IMR-90 (cell line): ENCODE measurements around the gene PTTG1IP2. TPM values are rescaled to one million over a fixed set of nuclear protein-coding genes. Genes with fewer than 3 reads are reported as not detected.

Source experiments
- ATAC-seq: fragments of 200-7000 bp; cut with Tn5 transposase; 2 replicates; pipeline ENCODE4 v1.9.1; 2020; ENCODE audit warnings: low read depth, mild to moderate bottlenecking, moderate library complexity
- BruUV-seq: library from RNA; stranded (reverse); fragments of 400-500 nt; replicated peaks from 2 replicates; lab custom pipeline; 2021; lab: Mats Ljungman, UMichigan
- CTCF ChIA-PET: fragments of 300-600 bp; formaldehyde crosslinking; extraction: SDS; loops from one replicate; lab custom pipeline; 2021; ENCODE audit warnings: antibody characterized with exemption; lab: Yijun Ruan, JAX
- POLR2A ChIA-PET: fragments of 300-600 bp; sonication (Branson Sonifier 250); formaldehyde crosslinking; loops from one replicate; lab custom pipeline; 2022; ENCODE audit warnings: antibody characterized with exemption; ENCODE audit not compliant: unreplicated experiment; lab: Charles Lee
- DNase-seq: peaks from one replicate; pipeline ENCODE4 v3.0.0; 2013
- H2AFZ ChIP-seq: replicated peaks from 2 replicates; pipeline ENCODE3; 2013; ENCODE audit warnings: low read length, mild to moderate bottlenecking; ENCODE audit not compliant: poor library complexity
- H2AK5ac ChIP-seq: 2 replicates; pipeline ENCODE4 v1.6.1; 2013; ENCODE audit warnings: low read depth, low read length, inconsistent platforms
- H2AK9ac ChIP-seq: replicated peaks from 2 replicates; pipeline ENCODE3; 2013; ENCODE audit warnings: mild to moderate bottlenecking, low read depth, low read length, moderate library complexity; ENCODE audit not compliant: poor library complexity
- H2BK120ac ChIP-seq: 2 replicates; pipeline ENCODE4 v1.6.1; 2013; ENCODE audit warnings: low read depth, low read length, inconsistent platforms
- H2BK15ac ChIP-seq: 3 replicates; pipeline ENCODE4 v1.6.1; 2013; ENCODE audit warnings: low read depth, low read length, inconsistent platforms
- H2BK20ac ChIP-seq: 2 replicates; pipeline ENCODE4 v1.6.1; 2013; ENCODE audit warnings: low read depth, mild to moderate bottlenecking, inconsistent platforms, low read length, moderate library complexity
- H2BK5ac ChIP-seq: 2 replicates; pipeline ENCODE4 v1.6.1; 2013; ENCODE audit warnings: mild to moderate bottlenecking, low read depth, low read length, inconsistent platforms; ENCODE audit not compliant: poor library complexity, severe bottlenecking
- H3K14ac ChIP-seq: replicated peaks from 2 replicates; pipeline ENCODE4 v1.6.1; 2013; ENCODE audit warnings: low read depth, low read length, inconsistent platforms
- H3K18ac ChIP-seq: 2 replicates; pipeline ENCODE4 v1.6.1; 2013; ENCODE audit warnings: low read depth, low read length, control low read depth
- H3K23ac ChIP-seq: 2 replicates; pipeline ENCODE4 v1.6.1; 2013; ENCODE audit warnings: low read depth, low read length, inconsistent platforms
- H3K27ac ChIP-seq: 2 replicates; pipeline ENCODE4 v1.5.1; 2013; ENCODE audit warnings: mild to moderate bottlenecking, control low read depth, low read length; ENCODE audit not compliant: insufficient read depth
- H3K27me3 ChIP-seq: 2 replicates; pipeline ENCODE4 v1.6.1; 2013; ENCODE audit warnings: low read length; ENCODE audit not compliant: control insufficient read depth, insufficient read depth
- H3K36me3 ChIP-seq: 2 replicates; pipeline ENCODE4 v1.6.1; 2013; ENCODE audit warnings: low read length, mixed read lengths; ENCODE audit not compliant: control insufficient read depth, insufficient read depth
- H3K4ac ChIP-seq: 2 replicates; pipeline ENCODE4 v1.6.1; 2013; ENCODE audit warnings: low read depth, low read length, inconsistent platforms
- H3K4me1 ChIP-seq: 2 replicates; pipeline ENCODE4 v1.6.1; 2013; ENCODE audit warnings: low read length, mixed read lengths; ENCODE audit not compliant: control insufficient read depth, insufficient read depth
- H3K4me2 ChIP-seq: 2 replicates; pipeline ENCODE4 v1.6.1; 2013; ENCODE audit warnings: low read depth, mild to moderate bottlenecking, control low read depth, low read length, moderate library complexity
- H3K4me3 ChIP-seq: 2 replicates; pipeline ENCODE4 v1.5.1; 2013; ENCODE audit warnings: low read depth, mild to moderate bottlenecking, control low read depth, low read length, moderate library complexity; ENCODE audit not compliant: insufficient read depth
- H3K56ac ChIP-seq: 2 replicates; pipeline ENCODE4 v1.6.1; 2013; ENCODE audit warnings: low read length, inconsistent platforms; ENCODE audit not compliant: insufficient read depth; ENCODE audit errors: extremely low read depth
- H3K79me1 ChIP-seq, 2 experiments: 2 replicates each; pipeline ENCODE4 v1.6.1; 2013; ENCODE audit warnings: low read length in 2 of 2, inconsistent platforms in 1 of 2, low read depth in 1 of 2
- H3K9ac ChIP-seq: 2 replicates; pipeline ENCODE4 v1.6.1; 2013; ENCODE audit warnings: low read depth, low read length, control low read depth
- H3K9me1 ChIP-seq: 2 replicates; pipeline ENCODE4 v1.6.1; 2013; ENCODE audit warnings: low read length, inconsistent platforms; ENCODE audit not compliant: insufficient read depth
- H3K9me3 ChIP-seq: 2 replicates; pipeline ENCODE4 v1.6.1; 2013; ENCODE audit warnings: low read length; ENCODE audit not compliant: control insufficient read depth, insufficient read depth
- H4K20me1 ChIP-seq: 2 replicates; pipeline ENCODE4 v1.6.1; 2013; ENCODE audit warnings: low read length, inconsistent platforms; ENCODE audit not compliant: insufficient read depth
- H4K5ac ChIP-seq: 2 replicates; pipeline ENCODE4 v1.6.1; 2013; ENCODE audit warnings: mild to moderate bottlenecking, low read depth, low read length, control low read depth
- H4K8ac ChIP-seq, 2 experiments: 2 replicates each; pipeline ENCODE4 v1.6.1; 2013; ENCODE audit warnings: low read depth in 2 of 2, low read length in 2 of 2, control low read depth in 1 of 2, inconsistent platforms in 1 of 2
- H4K91ac ChIP-seq: 2 replicates; pipeline ENCODE4 v1.6.1; 2013; ENCODE audit warnings: low read depth, low read length, inconsistent platforms; ENCODE audit not compliant: insufficient read depth
- CTCF ChIP-seq: conservative IDR thresholded peaks from 2 replicates; pipeline ENCODE4 v1.5.1; 2012; ENCODE audit warnings: mild to moderate bottlenecking, low read depth, low read length, improper control_type of control experiment
- MAFK ChIP-seq: IDR thresholded peaks from 2 replicates; pipeline ENCODE4 v1.6.1; 2012; ENCODE audit warnings: low read depth, low read length, improper control_type of control experiment
- MAZ ChIP-seq: IDR thresholded peaks from 2 replicates; pipeline ENCODE4 v1.6.1; 2012; ENCODE audit warnings: low read depth, mild to moderate bottlenecking, low read length, improper control_type of control experiment, moderate library complexity, borderline replicate concordance
- NFE2L2 ChIP-seq: fragments of 150-350 bp; IDR thresholded peaks from 2 replicates; pipeline ENCODE4 v1.6.1; 2016; ENCODE audit warnings: low read depth, mild to moderate bottlenecking, low read length
- RCOR1 ChIP-seq: IDR thresholded peaks from 2 replicates; pipeline ENCODE4 v1.6.1; 2012; ENCODE audit warnings: mild to moderate bottlenecking, low read length, improper control_type of control experiment; ENCODE audit not compliant: insufficient replicate concordance
- WGBS, 2 experiments: methylation state at CpG; one replicate each; pipeline versions ENCODE4 v1.1.5 to v1.1.7; 2013; ENCODE audit warnings: missing lambda C conversion rate in 2 of 2; ENCODE audit not compliant: insufficient read length in 1 of 2; ENCODE audit errors: extremely low coverage in 2 of 2; 5-methylcytosine and 5-hydroxymethylcytosine counted together
- dilution Hi-C: fragments of 300-500 bp; cut with HindIII; formaldehyde crosslinking; loops from one replicate; pipeline ENCODE4 v1.14.3; 2018; ENCODE audit warnings: low sequenced_read_pairs; ENCODE audit not compliant: unreplicated experiment
- in situ Hi-C: fragments of 300-500 bp; cut with MboI; formaldehyde crosslinking; loops from 3 replicates; pipeline ENCODE4 v1.14.3; 2019; ENCODE audit warnings: low sequenced_read_pairs, inconsistent platforms, mixed read lengths
- intact Hi-C: fragments of 100-400 bp; cut with micrococcal nuclease; formaldehyde crosslinking; loops from 2 replicates; pipeline ENCODE4 v1.10.0; 2022
- polyA plus RNA-seq, 3 experiments: library from polyadenylated mRNA; depleted of rRNA; stranded (reverse); fragments of >200 nt; gene quantifications; 2 replicates each; pipeline ENCODE4 v1.2.3, GENCODE V29; 2012; ENCODE audit warnings: low replicate concordance in 1 of 3
- total RNA-seq: library from RNA; depleted of rRNA; stranded (reverse); fragments of >200 nt; gene quantifications from 2 replicates; pipeline ENCODE4 v1.2.3, GENCODE V29; 2012

PTTG1IP2 gene
- total and polyA plus RNA-seq, 2 of the 4 experiments (the other 2 are of a cell fraction): not detected

DNA sequence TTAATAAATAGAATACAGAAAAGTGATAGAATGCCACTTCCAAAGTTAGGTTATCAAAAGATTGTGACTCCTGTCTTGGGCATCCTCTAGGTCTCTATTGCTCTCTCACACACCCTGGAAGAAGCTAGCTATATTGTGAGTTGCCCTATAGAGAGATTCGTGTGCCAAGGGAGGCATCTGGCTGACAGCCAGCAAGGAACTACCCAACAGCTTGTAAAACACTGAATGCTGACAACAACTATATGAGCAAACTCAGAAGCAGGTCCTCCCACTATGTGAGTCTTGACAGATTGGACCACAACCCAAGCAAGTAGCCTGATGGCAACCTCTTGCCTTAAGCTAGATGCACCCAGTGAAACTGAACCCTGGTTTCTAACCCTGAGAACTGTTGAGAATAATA, 71.0 kb downstream of the PTTG1IP2 start:
- no peak for DNase-seq
- BruUV-seq: no TSS peak

More for the DNA sequence above, 71.0 kb downstream of the PTTG1IP2 start:
- no peak overlapping the region for H3K23ac ChIP-seq
- H3K27me3 ChIP-seq: peaks cover 10% of the 10 kb centered on the region; the same call in 1 of the 2 replicates
- H2BK15ac ChIP-seq: no peak overlapping the region
- H3K56ac ChIP-seq: no peak overlapping the region
- H2AFZ ChIP-seq: no peak overlapping the region
- no peak overlapping the region for H4K8ac ChIP-seq
- no peak overlapping the region for H4K5ac ChIP-seq
- H3K4me2 ChIP-seq: no peak overlapping the region
- H3K36me3 ChIP-seq: no peaks in the 10 kb centered on the region
- no peak overlapping the region for H3K9ac ChIP-seq
- H2AK9ac ChIP-seq: no peak overlapping the region
- in situ Hi-C loops: no loop called here
- H3K9me3 ChIP-seq: no peaks in the 10 kb centered on the region
- no peak overlapping the region for H3K14ac ChIP-seq
- ATAC-seq: no peak
- H2BK5ac ChIP-seq: no peak overlapping the region
- H2AK5ac ChIP-seq: no peak overlapping the region
- no peaks in the 10 kb centered on the region for H3K4me1 ChIP-seq
- TF ChIP-seq CTCF: no peak
- TF ChIP-seq MAZ: no peak
- no peak for TF ChIP-seq NFE2L2
- no peak for TF ChIP-seq MAFK
- no peak for TF ChIP-seq RCOR1
- H3K18ac ChIP-seq: no peak overlapping the region
- no peak overlapping the region for H3K4ac ChIP-seq
- no peaks in the 10 kb centered on the region for H4K20me1 ChIP-seq
- ChIA-PET CTCF (no interaction called here), POLR2A (no interaction called here)
- H2BK120ac ChIP-seq: no peak overlapping the region
- no peak overlapping the region for H3K4me3 ChIP-seq
- H3K79me1 ChIP-seq: no peaks in the 10 kb centered on the region
- no peak overlapping the region for H4K91ac ChIP-seq
- intact Hi-C loops: no loop called here
- no CpG with 5 or more reads among the region's 1 CpG for WGBS, 2 experiments
- no peak overlapping the region for H2BK20ac ChIP-seq
- H3K9me1 ChIP-seq: no peaks in the 10 kb centered on the region
- H3K27ac ChIP-seq: no peak overlapping the region
- dilution Hi-C loops: no loop called here
